GM06990 (cell line): ENCODE data around the gene ADIPOQ.
"Not testable (repeated sequence)": the region's sequence is repeated elsewhere in the genome, so short reads cannot be mapped to it uniquely, and the experiment has no call there.

Source experiments
- DNase-seq: peaks from one replicate; pipeline ENCODE4 v3.0.0-alpha.2; 2011; ENCODE audit not compliant: insufficient read length; ENCODE audit errors: extremely low read depth
- H3K27me3 ChIP-seq: replicated peaks from 2 replicates; pipeline ENCODE4 v1.6.0; 2011; ENCODE audit warnings: low read length; ENCODE audit not compliant: control insufficient read depth, insufficient read depth
- H3K36me3 ChIP-seq: 2 replicates; pipeline ENCODE4 v1.5.1; 2011; ENCODE audit warnings: low read length; ENCODE audit not compliant: control insufficient read depth, insufficient read depth
- H3K4me3 ChIP-seq: replicated peaks from 2 replicates; pipeline ENCODE4 v1.5.1; 2011; ENCODE audit warnings: low read depth, mild to moderate bottlenecking, control low read depth, low read length
- CTCF ChIP-seq: IDR thresholded peaks from 2 replicates; pipeline ENCODE4 v1.5.1; 2011; ENCODE audit warnings: low read length, control low read depth, mild to moderate bottlenecking, inconsistent platforms; ENCODE audit not compliant: insufficient read depth, poor library complexity, severe bottlenecking

Gene ADIPOQ

GRCh38 chr3:186806089-186807055, 36.1 kb upstream of the ADIPOQ start, which contains the start of gene RFC4:
TSS of gene RFC4 (minus strand) at chr3:186806482. CDS start at chr3:186804713, 1,769 bp downstream.
- no peak for TF ChIP-seq CTCF
- no peaks in the 10 kb centered on the region for H3K27me3 ChIP-seq
- peak; percentile 89 for DNase-seq
- peak within 1 kb of the TSS; percentile 92 for H3K4me3 ChIP-seq
- H3K36me3 ChIP-seq = no peaks in the 10 kb centered on the region; the same call in 1 of the 2 replicates

GRCh38 chr3:186807231-186807630, 35.3 kb upstream of the ADIPOQ start:
- TF ChIP-seq CTCF = no peak
- Histone ChIP-seq H3K27me3 (no peaks in the 10 kb centered on the region), H3K4me3 (peak overlapping the region; percentile 92), H3K36me3 (no peaks in the 10 kb centered on the region; the same call in 1 of the 2 replicates)
- no peak for DNase-seq

- no peak for TF ChIP-seq CTCF
- no peaks in the 10 kb centered on the region for H3K36me3 ChIP-seq
- no peak overlapping the region for H3K4me3 ChIP-seq
- no peak for DNase-seq
- H3K27me3 ChIP-seq = peaks cover 2% of the 10 kb centered on the region; the same call in 1 of the 2 replicates
Measured at GRCh38 chr3:186810336-186810996, 32.0 kb upstream of the ADIPOQ start.

- not testable (repeated sequence) for H3K36me3 ChIP-seq, DNase-seq, H3K27me3 ChIP-seq, H3K4me3 ChIP-seq
Measured at GRCh38 chr3:186811313-186811712, 31.2 kb upstream of the ADIPOQ start.

- TF ChIP-seq CTCF = no peak
- H3K4me3 ChIP-seq = no peak overlapping the region
- H3K36me3 ChIP-seq = no peaks in the 10 kb centered on the region
- H3K27me3 ChIP-seq = peaks cover 2% of the 10 kb centered on the region; the same call in 1 of the 2 replicates
- no peak for DNase-seq
Measured at GRCh38 chr3:186814100-186814499, 28.4 kb upstream of the ADIPOQ start.

- H3K36me3 ChIP-seq = no peaks in the 10 kb centered on the region
- peaks cover 2% of the 10 kb centered on the region; the same call in 1 of the 2 replicates for H3K27me3 ChIP-seq
- DNase-seq = no peak
- no peak for TF ChIP-seq CTCF
- H3K4me3 ChIP-seq = no peak overlapping the region
Measured at GRCh38 chr3:186815435-186815834, 27.1 kb upstream of the ADIPOQ start.
